ENCODE measurements around the gene FOXK1.
A peak's percentile ranks its signal among the peaks of the same experiment; 100 is the strongest.
"Not testable (repeated sequence)": the region's sequence is repeated elsewhere in the genome, so short reads cannot be mapped to it uniquely, and the experiment has no call there.

The FOXK1 gene

DNA sequence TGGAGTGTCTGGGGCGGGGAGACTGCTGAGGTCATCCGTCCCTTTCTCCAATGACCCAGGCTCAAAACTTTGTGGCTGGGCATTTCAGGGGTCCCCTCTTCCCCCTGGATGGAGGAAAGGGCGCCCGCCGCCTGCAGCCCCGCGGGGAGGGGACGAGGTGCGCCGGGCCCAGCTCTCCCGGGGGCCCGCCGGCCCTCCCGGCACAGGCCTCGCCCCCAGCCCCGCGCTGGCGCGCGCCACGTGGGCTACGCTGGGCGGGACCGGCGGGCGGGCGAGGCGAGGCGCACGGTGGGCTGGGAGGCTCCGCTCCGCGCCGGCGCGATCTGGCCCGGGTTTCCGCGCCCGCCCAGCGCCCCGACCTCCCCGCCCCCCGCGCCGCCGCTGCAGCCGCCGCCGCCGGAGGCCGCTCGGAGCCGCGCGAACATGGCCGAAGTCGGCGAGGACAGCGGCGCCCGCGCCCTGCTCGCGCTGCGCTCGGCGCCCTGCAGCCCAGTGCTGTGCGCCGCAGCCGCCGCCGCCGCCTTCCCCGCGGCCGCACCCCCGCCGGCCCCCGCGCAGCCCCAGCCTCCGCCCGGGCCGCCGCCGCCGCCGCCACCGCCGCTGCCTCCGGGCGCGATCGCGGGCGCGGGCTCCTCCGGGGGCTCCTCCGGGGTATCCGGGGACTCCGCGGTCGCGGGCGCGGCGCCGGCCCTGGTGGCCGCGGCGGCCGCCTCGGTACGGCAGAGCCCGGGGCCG lies at the start of gene FOXK1:
Gene FOXK1, plus strand, starts transcription at position 410 of the 735 bp plus-strand sequence. Its CDS starts 14 bp downstream, at position 424.
- DNase-seq (ENCODE audit: low read depth), result peak; percentile 53

DNA sequence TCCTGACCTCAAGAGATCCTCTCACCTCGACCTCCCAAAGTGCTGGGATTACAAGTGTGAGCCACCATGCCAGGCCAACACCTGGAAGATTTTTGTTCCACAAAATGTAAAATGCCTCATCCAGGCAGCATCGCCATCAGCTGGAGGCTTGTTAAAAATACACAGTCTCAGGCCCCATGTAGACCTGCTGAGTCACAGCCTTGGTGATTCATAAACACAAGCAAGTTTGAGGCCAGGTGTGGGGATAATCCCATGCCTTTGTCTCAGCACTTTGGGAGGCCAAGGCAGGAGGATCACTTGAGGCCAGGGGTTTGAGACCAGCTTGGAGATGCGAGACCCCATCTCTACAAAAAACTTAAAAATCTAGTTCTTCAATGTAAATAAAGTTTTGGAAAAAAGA lies 49.1 kb upstream of the FOXK1 start:
- no peak for DNase-seq (ENCODE audit: low read depth)

DNA sequence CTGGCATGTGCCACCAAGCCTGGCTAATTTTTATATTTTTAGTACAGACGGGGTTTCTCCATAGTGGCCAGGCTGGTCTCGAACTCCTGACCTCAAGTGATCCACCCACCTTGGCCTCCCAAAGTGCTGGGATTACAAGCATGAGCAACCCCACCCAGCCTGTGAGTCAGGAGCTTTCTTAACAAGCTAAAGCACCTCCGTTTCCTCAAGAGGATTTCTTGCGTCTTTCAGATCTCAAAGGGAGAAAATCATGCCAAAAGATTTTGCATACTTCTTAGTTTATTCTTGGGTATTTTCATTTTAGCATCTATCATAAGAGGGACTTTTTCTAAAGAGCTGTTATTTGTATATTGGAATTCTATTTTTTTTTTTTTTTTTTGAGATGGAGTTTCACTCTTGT lies 47.9 kb upstream of the FOXK1 start:
- no peak for DNase-seq (ENCODE audit: low read depth)

DNA sequence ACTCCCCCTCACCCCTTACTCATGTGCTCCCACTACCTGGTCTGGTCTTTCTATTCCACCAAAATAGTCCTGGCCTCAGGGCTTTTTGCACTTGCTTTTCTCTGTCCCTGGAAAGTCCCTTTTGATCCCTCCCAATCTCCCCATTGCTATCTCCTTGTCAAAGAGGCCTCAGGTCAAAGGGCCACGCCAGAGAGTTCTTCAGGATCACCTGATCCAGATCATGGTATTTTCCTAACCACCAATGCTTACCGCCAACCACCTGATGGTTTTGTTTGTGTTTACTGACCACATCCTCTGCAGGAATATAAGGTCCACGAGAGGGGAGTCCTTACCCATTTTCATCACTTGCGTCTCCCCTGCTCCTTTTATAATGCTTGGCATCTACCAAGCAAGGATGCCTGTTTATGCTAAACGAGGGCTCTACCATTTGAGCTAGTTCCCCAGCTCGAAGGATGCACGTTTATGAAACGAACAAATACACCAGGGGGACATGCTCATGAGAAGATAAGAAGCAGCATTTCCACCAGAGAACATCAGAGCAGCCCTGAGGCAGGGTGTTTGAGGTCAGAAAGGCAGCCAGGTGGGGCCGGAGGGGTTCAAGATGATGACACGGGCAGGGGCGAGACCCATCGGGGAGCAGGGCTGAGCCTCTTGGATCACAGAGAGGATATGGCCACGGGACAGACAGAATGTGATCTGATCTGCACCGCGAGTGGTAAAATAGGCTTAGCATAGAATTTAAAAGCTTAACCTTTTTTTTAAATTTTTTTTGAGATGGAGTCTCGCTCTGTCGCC lies 43.1 kb upstream of the FOXK1 start:
- DNase-seq (ENCODE audit: low read depth), result no peak

DNA sequence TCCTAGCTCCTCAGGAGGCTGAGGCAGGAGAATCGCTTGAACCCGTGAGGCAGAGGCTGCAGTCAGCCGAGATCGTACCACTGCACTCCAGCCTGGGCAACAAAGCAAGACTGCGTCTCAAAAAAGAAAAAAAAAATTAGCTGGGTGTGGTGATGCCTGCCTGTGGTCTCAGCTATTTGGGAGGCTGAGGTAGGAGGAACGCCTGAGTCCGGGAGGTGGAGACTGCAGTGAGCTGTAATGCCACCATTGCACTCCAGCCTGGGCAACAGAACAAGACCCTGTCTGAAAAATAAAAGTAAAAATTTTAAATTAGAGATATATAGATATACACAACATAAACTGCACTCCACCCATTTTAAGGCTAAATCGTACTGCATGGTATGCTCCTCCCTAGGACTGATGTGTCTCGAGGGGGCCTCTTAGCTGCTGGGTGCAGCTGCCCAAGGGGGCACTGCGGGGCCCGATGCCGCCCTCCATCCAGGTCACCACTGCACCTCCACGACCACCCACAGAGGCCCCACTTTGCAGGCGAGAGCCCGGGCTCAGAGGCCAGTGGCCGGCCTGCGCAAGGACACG lies 40.9 kb upstream of the FOXK1 start:
- DNase-seq (ENCODE audit: low read depth), result no peak

DNA sequence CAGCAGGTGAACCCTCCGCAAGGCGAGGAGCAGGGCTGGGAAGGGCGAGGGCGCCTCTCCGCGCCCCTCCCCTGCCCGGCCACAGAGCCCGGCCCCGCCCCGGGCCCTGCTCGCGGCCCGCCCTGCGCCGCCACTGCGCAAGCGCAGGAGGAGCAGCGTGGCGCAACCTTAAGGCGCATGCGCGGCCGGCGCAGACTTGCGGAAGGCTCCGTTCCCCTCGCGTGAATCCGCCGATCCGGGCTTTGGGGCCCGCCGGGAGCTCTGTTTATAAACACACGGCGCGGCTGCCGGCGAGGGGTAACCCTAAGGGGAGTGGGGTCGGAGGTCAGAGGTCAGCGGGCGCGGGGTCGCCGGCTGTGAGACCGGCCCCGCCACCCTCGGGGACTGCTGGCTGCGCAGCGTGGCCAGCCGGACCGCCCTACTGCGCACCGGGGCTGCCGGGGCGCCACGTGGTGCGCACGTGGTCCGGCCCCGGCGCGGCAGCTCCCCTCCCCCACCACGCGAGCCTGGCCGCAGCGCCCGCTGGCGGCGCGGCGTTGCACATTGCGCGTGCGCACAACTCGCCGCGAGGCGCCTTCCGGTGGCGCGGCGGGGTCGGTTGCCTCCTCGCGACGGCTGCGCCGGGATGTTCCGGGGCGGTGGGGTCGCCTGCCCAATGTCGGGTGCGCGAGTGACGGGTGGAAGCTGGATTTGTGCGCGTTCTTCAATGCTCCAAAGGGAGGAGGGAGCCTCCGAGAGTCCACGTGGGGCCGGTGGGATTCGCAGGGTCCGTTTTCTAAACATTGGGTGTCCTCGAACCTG lies 40.2 kb upstream of the FOXK1 start:
- DNase-seq (ENCODE audit: low read depth), result peak; percentile 74

DNA sequence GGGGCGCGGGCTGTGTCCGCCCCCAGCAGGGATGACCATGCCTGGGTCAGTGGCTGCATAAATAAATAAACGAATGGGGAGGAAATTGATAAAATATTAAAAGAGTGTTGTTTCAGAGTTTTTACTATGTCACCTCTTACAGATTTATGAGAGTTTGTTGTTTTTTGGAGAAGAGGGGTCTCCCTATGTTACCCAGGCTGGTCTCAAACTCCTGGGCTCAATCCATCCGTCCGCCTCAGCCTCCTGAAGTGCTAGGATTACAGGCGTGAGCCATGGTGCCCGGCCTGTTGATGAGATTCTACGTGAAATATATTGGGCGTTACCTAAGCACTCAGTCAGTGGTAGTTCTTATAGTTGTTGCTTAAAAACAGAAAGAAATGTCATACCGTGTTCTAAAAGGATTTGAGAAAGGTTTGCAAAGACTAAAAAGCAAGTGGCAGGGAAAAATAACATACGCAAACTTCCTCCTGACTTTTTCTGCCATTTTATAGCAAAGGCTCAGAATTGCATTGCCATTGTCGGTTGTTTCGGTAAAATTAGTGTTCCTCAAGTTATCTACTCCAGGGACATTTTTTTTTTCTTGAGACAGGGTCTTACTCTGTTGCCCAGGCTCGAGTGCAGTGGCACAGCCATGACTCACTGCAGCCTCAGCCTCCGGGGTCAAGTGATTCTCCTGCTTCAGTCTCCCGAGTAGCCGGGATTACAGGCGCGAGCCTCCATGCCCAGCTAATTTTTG lies 39.5 kb upstream of the FOXK1 start:
- DNase-seq (ENCODE audit: low read depth), result no peak

DNA sequence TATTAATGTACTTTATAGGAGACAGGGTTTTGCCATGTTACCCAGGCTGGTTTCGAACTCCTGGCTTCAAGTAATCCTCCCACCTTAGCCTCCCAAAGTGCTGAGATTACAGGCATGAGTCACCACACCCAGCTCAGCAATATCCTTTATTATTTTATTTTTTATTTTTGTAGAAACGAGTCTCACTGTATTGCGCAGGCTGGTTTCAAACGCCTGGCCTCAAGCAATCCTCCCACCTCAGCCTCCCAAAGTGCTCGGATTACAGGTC lies 39.0 kb upstream of the FOXK1 start:
- DNase-seq (ENCODE audit: low read depth), result not testable (repeated sequence)

DNA sequence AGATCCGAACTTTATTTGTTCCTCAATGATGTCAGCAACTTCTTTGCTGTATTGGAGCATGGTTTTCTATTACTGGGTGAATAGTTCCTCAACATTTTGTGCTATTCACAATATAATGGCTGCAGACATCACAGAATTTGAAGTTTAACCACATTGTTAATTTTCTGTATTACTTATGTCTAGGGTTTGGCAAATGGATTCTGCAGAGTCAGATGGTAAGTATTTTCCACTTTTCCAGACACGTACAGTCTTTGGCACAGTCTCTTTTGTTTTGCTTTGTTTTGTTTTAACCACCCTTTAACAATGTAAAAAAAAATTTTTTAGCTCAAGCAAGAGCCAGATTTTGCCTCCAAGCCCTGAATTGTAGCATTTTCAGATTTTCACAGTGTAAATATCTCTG lies 36.8 kb upstream of the FOXK1 start:
- no peak for DNase-seq (ENCODE audit: low read depth)

DNA sequence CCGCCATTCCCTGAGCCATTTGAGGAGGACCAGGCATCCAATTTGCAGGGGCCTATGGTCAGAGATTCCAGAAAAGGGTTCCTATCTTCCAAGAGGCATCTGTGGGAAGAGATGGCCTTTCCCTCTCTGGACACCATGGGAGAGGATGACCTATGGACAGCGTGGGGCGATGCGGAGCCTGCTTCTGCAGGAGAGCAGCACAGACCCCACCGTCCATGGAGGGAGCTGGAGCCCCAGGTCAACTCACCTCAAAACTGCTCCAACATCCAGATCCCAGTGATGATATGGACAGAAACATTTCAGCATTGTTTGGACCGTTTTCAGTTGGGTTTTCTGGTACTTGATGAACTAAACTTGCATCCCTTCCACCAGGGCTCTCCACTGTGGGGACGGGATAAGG lies 34.0 kb upstream of the FOXK1 start:
- DNase-seq (ENCODE audit: low read depth), result no peak

DNA sequence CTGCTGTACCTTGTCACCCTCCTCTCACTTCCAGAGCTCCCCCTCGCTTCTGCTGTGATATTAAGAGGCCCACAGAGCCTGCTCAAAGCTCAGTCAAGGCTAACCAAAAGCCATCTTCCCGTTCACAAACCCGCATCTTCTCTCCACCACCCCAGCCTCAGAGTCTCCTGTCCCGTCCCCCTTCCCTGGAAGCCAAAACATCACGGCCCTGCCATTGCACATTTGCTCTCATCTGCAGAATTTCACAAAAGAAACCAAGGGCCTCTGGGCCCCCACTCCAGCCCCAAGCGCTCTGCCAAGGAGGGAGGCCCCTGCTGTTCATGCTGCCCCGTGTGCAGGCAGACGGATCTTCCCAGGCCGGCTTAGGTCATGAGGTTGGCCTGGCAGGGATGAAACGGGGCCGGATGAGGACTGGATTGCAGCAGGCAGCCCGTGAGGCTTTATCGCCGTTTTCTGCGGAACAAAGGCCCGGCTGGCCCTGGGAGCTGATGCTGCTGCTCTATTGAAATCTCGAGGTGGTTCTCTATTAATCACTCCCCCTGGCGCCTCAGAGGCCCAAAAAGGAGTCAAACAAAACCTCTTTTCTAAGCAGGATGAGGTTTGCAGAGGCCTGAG lies 31.6 kb upstream of the FOXK1 start:
- DNase-seq (ENCODE audit: low read depth), result no peak

DNA sequence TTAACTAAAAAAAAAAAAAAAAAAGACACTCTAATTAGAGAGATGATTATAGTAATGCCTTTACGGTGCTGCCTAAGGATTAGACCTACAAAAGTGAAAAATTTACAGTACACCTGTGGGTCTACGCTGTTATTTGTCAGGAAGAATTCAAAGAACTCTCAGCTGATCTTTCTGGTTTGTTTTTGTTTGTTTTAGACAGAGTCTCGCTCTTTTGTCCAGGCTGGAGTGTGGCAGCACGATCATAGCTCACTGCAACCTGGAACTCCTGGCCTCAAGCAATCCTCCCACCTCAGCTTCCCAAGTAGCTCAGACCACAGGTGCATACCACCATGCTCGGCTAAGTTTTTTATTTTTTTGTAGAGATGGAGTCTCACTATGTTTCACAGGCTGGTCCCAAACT lies 28.3 kb upstream of the FOXK1 start:
- DNase-seq (ENCODE audit: low read depth), result no peak

DNA sequence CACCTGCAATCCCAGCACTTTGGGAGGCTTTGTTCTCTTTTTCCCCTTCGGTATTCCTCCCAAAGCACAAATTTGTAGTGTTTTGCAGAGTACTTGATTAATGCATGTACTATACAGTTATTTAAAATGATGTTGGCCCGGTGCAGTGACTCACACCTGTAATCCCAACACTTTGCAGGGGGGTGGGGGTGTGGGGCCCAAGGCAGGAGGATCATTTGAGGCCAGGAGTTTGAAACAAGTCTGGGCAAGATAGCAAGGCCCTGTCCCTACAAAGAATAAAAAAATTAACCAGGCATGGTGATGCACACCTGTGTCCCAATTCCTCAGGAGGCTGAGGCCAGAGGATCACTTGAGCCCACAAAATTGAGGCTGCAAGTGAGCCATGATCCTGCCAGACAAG lies 26.8 kb upstream of the FOXK1 start:
- no peak for DNase-seq (ENCODE audit: low read depth)

DNA sequence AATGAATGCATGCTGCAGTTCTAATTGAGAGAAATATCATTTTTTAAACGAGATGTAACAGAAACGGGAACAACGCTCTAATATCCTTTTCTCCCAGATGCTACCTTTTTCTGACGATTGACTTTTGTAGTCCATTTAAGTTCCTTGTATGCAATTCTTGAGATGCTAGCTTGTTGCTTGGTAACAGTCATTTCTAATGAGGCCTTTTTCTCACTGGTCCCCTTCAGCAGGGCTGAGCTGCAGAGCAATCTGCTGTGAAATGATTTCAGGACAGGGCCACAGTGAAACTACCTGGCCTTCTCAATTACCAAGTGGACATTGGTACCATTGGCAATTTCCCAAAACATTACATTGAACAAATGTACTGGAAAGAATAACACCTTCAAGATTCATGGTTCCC lies 26.2 kb upstream of the FOXK1 start:
- DNase-seq (ENCODE audit: low read depth), result no peak

DNA sequence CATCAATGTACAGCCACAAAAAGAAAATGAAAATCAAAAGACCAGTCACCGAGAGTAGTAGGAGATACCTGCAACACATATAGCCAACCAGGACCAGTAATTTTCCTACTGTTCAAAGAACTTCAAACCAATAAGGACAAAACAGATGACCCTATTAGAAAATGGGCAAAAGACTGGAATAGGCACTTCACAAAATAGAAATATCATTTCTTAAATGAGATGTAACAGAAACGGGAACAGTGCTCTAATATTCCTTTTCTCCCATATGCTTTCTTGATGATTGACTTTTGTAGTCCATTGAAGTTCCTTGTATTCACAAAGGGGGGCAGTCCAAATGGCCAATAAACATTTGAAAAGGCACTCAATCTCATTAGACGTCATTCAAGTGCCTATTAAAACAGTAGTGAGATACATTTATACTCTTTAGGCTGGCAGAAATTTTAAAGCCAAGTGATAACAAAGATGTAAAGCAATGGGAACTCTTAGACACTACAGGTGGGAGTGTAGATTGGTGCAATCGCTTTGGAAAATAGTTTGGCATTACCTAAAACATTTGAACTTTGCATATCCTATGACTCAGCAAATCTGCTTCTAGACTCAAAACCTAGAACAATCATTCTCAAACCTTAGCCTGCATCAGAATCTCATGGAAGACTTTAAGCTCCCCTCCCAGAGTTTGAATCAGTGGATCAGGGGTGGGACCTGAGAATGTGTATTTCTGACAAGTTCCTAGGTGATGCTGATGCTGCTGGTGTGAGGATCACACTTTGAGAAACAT lies 24.3 kb upstream of the FOXK1 start:
- DNase-seq (ENCODE audit: low read depth), result no peak

DNA sequence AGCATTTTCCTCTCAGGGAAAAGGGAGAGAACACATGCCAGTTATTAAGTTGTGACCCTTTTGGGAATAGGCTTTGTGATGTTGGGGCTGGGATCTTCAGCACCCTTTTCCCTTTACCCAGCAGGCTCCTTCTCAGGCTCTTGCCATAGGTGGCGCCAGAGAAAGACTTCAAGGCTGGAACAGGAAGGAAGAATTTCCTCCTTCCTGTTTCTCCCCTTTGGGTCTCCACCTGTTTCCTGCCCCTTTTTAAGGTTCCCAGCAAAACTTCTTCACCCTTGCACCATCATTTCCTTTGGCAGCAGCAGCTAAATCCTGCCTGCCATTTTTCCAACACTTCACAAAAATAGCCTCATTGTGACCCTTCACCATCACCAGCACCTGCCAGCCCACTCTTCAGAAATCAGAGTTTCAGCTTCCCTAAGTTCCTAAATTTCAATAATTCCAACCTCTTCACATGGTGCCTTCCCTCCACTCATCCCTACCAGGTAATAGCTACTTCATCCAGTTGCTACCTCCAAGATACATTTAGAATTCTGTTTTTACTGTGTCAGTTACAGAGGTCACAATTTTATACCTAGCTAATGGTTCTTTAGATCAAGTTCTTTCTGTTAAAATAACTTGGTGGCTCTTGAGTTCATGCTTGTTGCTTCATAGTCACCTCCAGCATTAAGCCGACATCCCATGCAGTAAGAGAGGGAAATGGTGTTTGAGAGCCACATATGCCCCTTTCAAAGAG lies 22.4 kb upstream of the FOXK1 start:
- no peak for DNase-seq (ENCODE audit: low read depth)

DNA sequence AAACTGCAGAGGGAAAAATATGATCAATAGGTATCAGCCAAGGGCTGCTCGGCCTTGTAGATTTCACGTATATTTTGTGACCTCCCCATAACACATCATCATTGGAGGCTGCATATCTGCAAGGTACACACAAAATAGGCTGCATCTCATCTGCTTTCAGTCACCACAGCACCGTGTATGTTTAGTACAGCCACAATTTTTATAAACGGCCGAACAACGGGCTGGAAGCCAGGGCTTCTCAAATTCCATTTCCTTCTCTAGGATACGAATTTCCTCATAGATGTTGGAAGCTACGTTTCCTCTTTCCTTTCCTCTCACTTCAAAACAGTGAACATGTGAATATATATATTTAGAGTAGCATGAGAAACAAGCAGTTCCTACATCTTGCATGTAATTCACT lies 20.2 kb upstream of the FOXK1 start:
- no peak for DNase-seq (ENCODE audit: low read depth)

DNA sequence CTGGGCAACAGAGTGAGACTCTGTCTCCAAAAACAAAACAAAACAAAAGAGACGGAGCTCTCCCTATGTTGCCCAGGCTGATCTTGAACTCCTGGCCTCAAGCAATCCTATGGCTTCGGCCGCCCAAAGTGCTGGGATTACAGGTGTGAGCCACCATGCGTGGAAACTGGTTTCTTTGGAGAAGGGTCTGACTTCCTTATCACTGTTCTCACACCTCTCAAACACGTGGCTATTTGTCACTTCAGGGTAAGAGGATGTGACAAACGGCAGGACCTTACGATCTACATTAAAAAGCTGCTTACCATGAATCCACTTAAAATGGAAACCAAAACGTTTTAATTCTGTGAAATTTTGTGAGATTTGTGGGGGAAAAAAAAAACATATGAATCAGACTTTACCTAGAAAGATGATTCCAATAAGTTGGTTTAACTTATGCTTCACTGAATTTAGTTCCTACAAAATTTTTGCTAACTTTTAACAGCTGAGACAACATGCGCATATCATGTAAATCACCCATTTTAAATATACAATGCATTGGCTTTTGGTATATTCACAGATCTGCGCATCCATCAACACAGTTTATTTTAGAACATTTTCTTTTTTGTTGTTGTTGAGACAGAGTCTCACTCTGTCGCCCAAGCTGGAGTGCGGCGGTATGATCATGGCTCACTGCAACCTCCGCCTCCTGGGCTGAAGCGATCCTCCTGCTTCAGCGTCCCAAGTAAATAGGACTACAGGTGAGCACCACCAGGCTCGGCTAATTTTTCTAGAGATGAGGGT lies 18.7 kb upstream of the FOXK1 start:
- DNase-seq (ENCODE audit: low read depth), result no peak

DNA sequence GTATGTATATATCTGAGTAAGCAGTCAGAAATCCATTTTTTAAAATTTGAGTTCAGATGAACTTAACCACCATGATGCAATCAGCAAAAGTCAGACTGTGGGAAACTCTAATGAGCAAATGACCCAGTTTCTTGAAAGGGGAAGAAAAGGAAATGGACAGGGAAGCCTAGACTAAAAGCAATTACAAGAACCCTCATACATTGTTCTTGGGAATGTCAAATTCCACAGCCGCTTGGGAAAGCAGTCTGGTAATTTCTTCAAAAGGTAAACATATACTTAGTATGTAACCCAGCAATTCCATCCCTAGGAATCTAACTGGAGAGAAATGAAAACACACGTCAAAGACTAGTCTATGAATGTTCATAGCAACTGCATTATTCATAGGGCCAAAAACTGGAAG lies 16.4 kb upstream of the FOXK1 start:
- DNase-seq (ENCODE audit: low read depth), result peak; percentile 86

Measured in stromal cell of bone marrow (primary cell).